Lung microvascular endothelial cell (primary cell): ENCODE results near the gene BAG2. TPM values are rescaled to one million over a fixed set of nuclear protein-coding genes. Genes with fewer than 3 reads are reported as not detected.

Experiments used
- DNase-seq, 2 donors: peaks; one replicate each; pipeline versions ENCODE4 v3.0.0 to v3.0.0-alpha.2; 2010; ENCODE audit warnings: low read depth in 2 of 2
- total RNA-seq: library from RNA; depleted of rRNA; stranded (reverse); fragments of >200 nt; gene quantifications from 2 replicates; pipeline ENCODE4 v1.2.1, GENCODE V29; 2014

BAG2 gene
- total RNA-seq, 1 donor from 2014 or later, result 0.40 TPM

GRCh38 chr6:57173886-57174510, 1.9 kb downstream of the BAG2 start:
- peak in 1 of 2 donors; percentile 67 for DNase-seq

GRCh38 chr6:57174511-57174907, 2.4 kb downstream of the BAG2 start:
- DNase-seq, result no peak

- DNase-seq, result no peak
These were observed 5.6 kb downstream of the BAG2 start for GRCh38 chr6:57177545-57178265.

GRCh38 chr6:57180596-57180995, 8.5 kb downstream of the BAG2 start:
- DNase-seq, result no peak

- DNase-seq, result no peak
These were observed 9.9 kb downstream of the BAG2 start for GRCh38 chr6:57182017-57182432.

- DNase-seq, result no peak
These were observed 11.2 kb downstream of the BAG2 start for GRCh38 chr6:57183336-57183735.

GRCh38 chr6:57190140-57190539, 18.0 kb downstream of the BAG2 start:
- peak; percentile 25 to 29 for DNase-seq

GRCh38 chr6:57193177-57193576, 21.1 kb downstream of the BAG2 start:
- no peak for DNase-seq

GRCh38 chr6:57195457-57195856, 23.3 kb downstream of the BAG2 start:
- no peak for DNase-seq

- no peak for DNase-seq
These were observed 27.0 kb downstream of the BAG2 start for GRCh38 chr6:57198926-57199636.

- no peak for DNase-seq
These were observed 29.6 kb downstream of the BAG2 start for GRCh38 chr6:57201718-57202117.

- no peak for DNase-seq
These were observed 33.6 kb downstream of the BAG2 start for GRCh38 chr6:57205550-57206328.

- DNase-seq, result peak in 1 of 2 donors; percentile 23
These were observed 35.0 kb downstream of the BAG2 start for GRCh38 chr6:57207141-57207540.

GRCh38 chr6:57207872-57208271, 35.7 kb downstream of the BAG2 start:
- no peak for DNase-seq

GRCh38 chr6:57209030-57209429, 36.9 kb downstream of the BAG2 start:
- no peak for DNase-seq

GRCh38 chr6:57210060-57210459, 37.9 kb downstream of the BAG2 start:
- no peak for DNase-seq

- DNase-seq, result no peak
These were observed 43.1 kb downstream of the BAG2 start for GRCh38 chr6:57215260-57215659.

- no peak for DNase-seq
These were observed 44.3 kb downstream of the BAG2 start for GRCh38 chr6:57216235-57217101.

- no peak for DNase-seq
These were observed 45.1 kb downstream of the BAG2 start for GRCh38 chr6:57217270-57217669.

GRCh38 chr6:57220083-57220703, 48.1 kb downstream of the BAG2 start:
- DNase-seq, result no peak
